Measurements from ENCODE around the gene TAF11L7. TPM values are rescaled to one million over a fixed set of nuclear protein-coding genes. Genes with fewer than 3 reads are reported as not detected.
"Not testable (repeated sequence)": the region's sequence is repeated elsewhere in the genome, so short reads cannot be mapped to it uniquely, and the experiment has no call there.

TAF11L7 gene
- total RNA-seq, 4 donors from 2014 or later: not detected

- Histone ChIP-seq H3K27ac (no peak overlapping the region), H3K36me3 (no peaks in the 10 kb centered on the region), H3K9me3 (no peaks in the 10 kb centered on the region), H3K4me3 (no peak overlapping the region), H3K4me1 (no peaks in the 10 kb centered on the region), H3K27me3 (no peaks in the 10 kb centered on the region)
- intact Hi-C loops (cut with DNase I; ENCODE audit: low total_unique reads) (no loop called here), in situ Hi-C loops (cut with MboI; ENCODE audit: low sequenced_read_pairs in 4 of 4) (no loop called here)
- DNase-seq (no peak), ATAC-seq (no peak)
- TF ChIP-seq POLR2A (IDR thresholded peaks at IDR 0.05) (no peak), CTCF (IDR thresholded peaks at IDR 0.05 in 4 of 5, conservative IDR thresholded peaks at IDR 0.05 in 1 of 5) (no peak)
Observed at GRCh38 chr5:17614872-17615605, 29.5 kb upstream of the TAF11L7 start.

GRCh38 chr5:17610092-17610491 is 24.5 kb upstream of the TAF11L7 start, which contains the start of gene TAF11L12:
TAF11L12 (plus strand) TSS chr5:17610392.
- ATAC-seq; intact Hi-C loops (cut with DNase I; ENCODE audit: low total_unique reads): not testable (repeated sequence)

GRCh38 chr5:17607461-17607860 is 21.9 kb upstream of the TAF11L7 start:
- H3K27ac ChIP-seq; in situ Hi-C loops (cut with MboI; ENCODE audit: low sequenced_read_pairs in 4 of 4); intact Hi-C loops (cut with DNase I; ENCODE audit: low total_unique reads); ATAC-seq; H3K27me3 ChIP-seq; H3K4me3 ChIP-seq; H3K9me3 ChIP-seq; H3K36me3 ChIP-seq; DNase-seq; H3K4me1 ChIP-seq: not testable (repeated sequence)

More at GRCh38 chr5:17610092-17610491, 24.5 kb upstream of the TAF11L7 start, which contains the start of gene TAF11L12:
- in situ Hi-C loops (cut with MboI; ENCODE audit: low sequenced_read_pairs in 4 of 4); H3K4me3 ChIP-seq; H3K9me3 ChIP-seq; H3K27ac ChIP-seq; H3K4me1 ChIP-seq; H3K36me3 ChIP-seq; H3K27me3 ChIP-seq; DNase-seq: not testable (repeated sequence)

- no peak for DNase-seq
- TF ChIP-seq CTCF (IDR thresholded peaks at IDR 0.05 in 4 of 5, conservative IDR thresholded peaks at IDR 0.05 in 1 of 5) (no peak), POLR2A (IDR thresholded peaks at IDR 0.05) (no peak)
- Histone ChIP-seq H3K9me3 (no peaks in the 10 kb centered on the region), H3K27me3 (no peaks in the 10 kb centered on the region), H3K36me3 (no peaks in the 10 kb centered on the region), H3K4me1 (no peaks in the 10 kb centered on the region), H3K4me3 (no peak overlapping the region), H3K27ac (no peak overlapping the region)
- intact Hi-C loops (cut with DNase I; ENCODE audit: low total_unique reads) (no loop called here), in situ Hi-C loops (cut with MboI; ENCODE audit: low sequenced_read_pairs in 4 of 4) (no loop called here)
- ATAC-seq: no peak
Observed at GRCh38 chr5:17604951-17605350, 19.4 kb upstream of the TAF11L7 start.

- intact Hi-C loops (cut with DNase I; ENCODE audit: low total_unique reads); H3K4me3 ChIP-seq; ATAC-seq; H3K36me3 ChIP-seq; H3K9me3 ChIP-seq; in situ Hi-C loops (cut with MboI; ENCODE audit: low sequenced_read_pairs in 4 of 4); H3K4me1 ChIP-seq; H3K27ac ChIP-seq; DNase-seq; H3K27me3 ChIP-seq: not testable (repeated sequence)
Observed at GRCh38 chr5:17603880-17604279, 18.3 kb upstream of the TAF11L7 start, which contains the start of gene TAF11L11. TAF11L11 (plus strand) TSS chr5:17604183.

- ATAC-seq; H3K27me3 ChIP-seq; DNase-seq; H3K36me3 ChIP-seq; H3K4me1 ChIP-seq; H3K4me3 ChIP-seq; H3K27ac ChIP-seq; H3K9me3 ChIP-seq; in situ Hi-C loops (cut with MboI; ENCODE audit: low sequenced_read_pairs in 4 of 4); intact Hi-C loops (cut with DNase I; ENCODE audit: low total_unique reads): not testable (repeated sequence)
Observed at GRCh38 chr5:17597728-17598127, 12.2 kb upstream of the TAF11L7 start, which contains the start of gene TAF11L10. TAF11L10 (minus strand) TSS chr5:17597828.

- DNase-seq; ATAC-seq; intact Hi-C loops (cut with DNase I; ENCODE audit: low total_unique reads): not testable (repeated sequence)
Observed at GRCh38 chr5:17594255-17594654, 8.7 kb upstream of the TAF11L7 start, which contains the start of gene TAF11L9. TAF11L9 (minus strand) TSS chr5:17594394.

GRCh38 chr5:17590860-17591259 is 5.3 kb upstream of the TAF11L7 start, which contains the start of gene TAF11L8:
TAF11L8 (minus strand) TSS chr5:17590960.
- intact Hi-C loops (cut with DNase I; ENCODE audit: low total_unique reads); H3K4me3 ChIP-seq; DNase-seq; ATAC-seq; in situ Hi-C loops (cut with MboI; ENCODE audit: low sequenced_read_pairs in 4 of 4); H3K27me3 ChIP-seq; H3K4me1 ChIP-seq; H3K27ac ChIP-seq; H3K9me3 ChIP-seq; H3K36me3 ChIP-seq: not testable (repeated sequence)

More at GRCh38 chr5:17594255-17594654, 8.7 kb upstream of the TAF11L7 start, which contains the start of gene TAF11L9:
- H3K9me3 ChIP-seq; H3K4me3 ChIP-seq; H3K27ac ChIP-seq; H3K36me3 ChIP-seq; H3K27me3 ChIP-seq; H3K4me1 ChIP-seq; in situ Hi-C loops (cut with MboI; ENCODE audit: low sequenced_read_pairs in 4 of 4): not testable (repeated sequence)
